Progenitor cell of endocrine pancreas (in vitro differentiated cells): ENCODE results near the gene MFN2. TPM values are rescaled to one million over a fixed set of nuclear protein-coding genes. Genes with fewer than 3 reads are reported as not detected.
"Not testable (repeated sequence)": the region's sequence is repeated elsewhere in the genome, so short reads cannot be mapped to it uniquely, and the experiment has no call there.

Source experiments
- DNase-seq: peaks from one replicate; pipeline ENCODE4 v3.0.0; 2021; ENCODE audit warnings: low spot score; ENCODE audit not compliant: unreplicated experiment
- H3K27ac Mint-ChIP-seq: 2 replicates; pipeline ENCODE4 v1.8.0; 2021; ENCODE audit warnings: mild to moderate bottlenecking, moderate library complexity, mixed read lengths
- H3K27me3 Mint-ChIP-seq: 2 replicates; pipeline ENCODE4 v1.8.0; 2021; ENCODE audit warnings: mixed read lengths
- H3K36me3 Mint-ChIP-seq: 2 replicates; pipeline ENCODE4 v1.8.0; 2022; ENCODE audit warnings: mixed read lengths; ENCODE audit not compliant: insufficient read depth
- H3K4me1 Mint-ChIP-seq: 2 replicates; pipeline ENCODE4 v1.8.0; 2021; ENCODE audit warnings: low read depth, mixed read lengths
- H3K4me3 Mint-ChIP-seq: 2 replicates; pipeline ENCODE4 v1.8.0; 2021; ENCODE audit warnings: low read depth, mild to moderate bottlenecking, moderate library complexity, mixed read lengths
- H3K9me3 Mint-ChIP-seq: 2 replicates; pipeline ENCODE4 v1.8.0; 2021; ENCODE audit warnings: low read depth, mixed read lengths
- total RNA-seq: library from RNA; stranded (reverse); gene quantifications from 2 replicates; pipeline ENCODE4 v1.2.1, GENCODE V29; 2021
- TF ChIP-seq, protein P1 (sequence below): fragments of 200-600 bp; sonication (generic); IDR thresholded peaks from one replicate; pipeline ENCODE4 v1.5.0; 2021; ENCODE audit warnings: antibody characterized with exemption, mild to moderate bottlenecking; ENCODE audit not compliant: unreplicated experiment

Gene MFN2
- total RNA-seq, 1 donor from 2014 or later, result 55.8 TPM

DNA sequence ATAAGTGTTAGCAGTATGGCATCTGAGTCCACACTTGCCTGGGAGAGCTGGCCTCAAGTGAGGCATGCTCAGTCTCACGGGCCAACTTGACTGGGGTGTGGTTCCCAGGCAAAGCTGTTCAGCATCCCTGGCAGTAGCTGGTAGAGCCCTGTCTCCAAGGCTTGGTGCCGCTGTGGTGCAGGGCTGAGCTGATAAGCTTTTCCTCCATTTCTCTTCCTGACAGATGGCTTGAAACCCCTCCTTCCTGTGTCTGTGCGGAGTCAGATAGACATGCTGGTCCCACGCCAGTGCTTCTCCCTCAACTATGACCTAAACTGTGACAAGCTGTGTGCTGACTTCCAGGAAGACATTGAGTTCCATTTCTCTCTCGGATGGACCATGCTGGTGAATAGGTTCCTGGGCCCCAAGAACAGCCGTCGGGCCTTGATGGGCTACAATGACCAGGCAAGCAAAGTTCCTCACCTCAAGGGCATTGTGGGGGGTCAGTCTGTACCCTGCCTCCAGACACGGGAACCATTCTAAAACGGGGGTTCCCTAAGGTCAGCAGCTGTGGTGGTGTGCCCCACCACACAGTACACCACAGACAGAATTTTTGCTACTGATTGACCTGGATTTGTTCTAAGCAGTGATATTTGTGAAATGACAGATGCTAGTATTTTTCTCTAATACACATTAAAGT, 25.4 kb downstream of the MFN2 start:
- TF ChIP-seq, protein P1, sequence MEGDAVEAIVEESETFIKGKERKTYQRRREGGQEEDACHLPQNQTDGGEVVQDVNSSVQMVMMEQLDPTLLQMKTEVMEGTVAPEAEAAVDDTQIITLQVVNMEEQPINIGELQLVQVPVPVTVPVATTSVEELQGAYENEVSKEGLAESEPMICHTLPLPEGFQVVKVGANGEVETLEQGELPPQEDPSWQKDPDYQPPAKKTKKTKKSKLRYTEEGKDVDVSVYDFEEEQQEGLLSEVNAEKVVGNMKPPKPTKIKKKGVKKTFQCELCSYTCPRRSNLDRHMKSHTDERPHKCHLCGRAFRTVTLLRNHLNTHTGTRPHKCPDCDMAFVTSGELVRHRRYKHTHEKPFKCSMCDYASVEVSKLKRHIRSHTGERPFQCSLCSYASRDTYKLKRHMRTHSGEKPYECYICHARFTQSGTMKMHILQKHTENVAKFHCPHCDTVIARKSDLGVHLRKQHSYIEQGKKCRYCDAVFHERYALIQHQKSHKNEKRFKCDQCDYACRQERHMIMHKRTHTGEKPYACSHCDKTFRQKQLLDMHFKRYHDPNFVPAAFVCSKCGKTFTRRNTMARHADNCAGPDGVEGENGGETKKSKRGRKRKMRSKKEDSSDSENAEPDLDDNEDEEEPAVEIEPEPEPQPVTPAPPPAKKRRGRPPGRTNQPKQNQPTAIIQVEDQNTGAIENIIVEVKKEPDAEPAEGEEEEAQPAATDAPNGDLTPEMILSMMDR, result no peak
- Mint-ChIP-seq H3K9me3 (peaks cover 4% of the 10 kb centered on the region), H3K36me3 (peaks cover 39% of the 10 kb centered on the region), H3K27ac (no peak overlapping the region), H3K4me3 (no peak overlapping the region), H3K27me3 (no peaks in the 10 kb centered on the region), H3K4me1 (no peaks in the 10 kb centered on the region)
- DNase-seq, result no peak

DNA sequence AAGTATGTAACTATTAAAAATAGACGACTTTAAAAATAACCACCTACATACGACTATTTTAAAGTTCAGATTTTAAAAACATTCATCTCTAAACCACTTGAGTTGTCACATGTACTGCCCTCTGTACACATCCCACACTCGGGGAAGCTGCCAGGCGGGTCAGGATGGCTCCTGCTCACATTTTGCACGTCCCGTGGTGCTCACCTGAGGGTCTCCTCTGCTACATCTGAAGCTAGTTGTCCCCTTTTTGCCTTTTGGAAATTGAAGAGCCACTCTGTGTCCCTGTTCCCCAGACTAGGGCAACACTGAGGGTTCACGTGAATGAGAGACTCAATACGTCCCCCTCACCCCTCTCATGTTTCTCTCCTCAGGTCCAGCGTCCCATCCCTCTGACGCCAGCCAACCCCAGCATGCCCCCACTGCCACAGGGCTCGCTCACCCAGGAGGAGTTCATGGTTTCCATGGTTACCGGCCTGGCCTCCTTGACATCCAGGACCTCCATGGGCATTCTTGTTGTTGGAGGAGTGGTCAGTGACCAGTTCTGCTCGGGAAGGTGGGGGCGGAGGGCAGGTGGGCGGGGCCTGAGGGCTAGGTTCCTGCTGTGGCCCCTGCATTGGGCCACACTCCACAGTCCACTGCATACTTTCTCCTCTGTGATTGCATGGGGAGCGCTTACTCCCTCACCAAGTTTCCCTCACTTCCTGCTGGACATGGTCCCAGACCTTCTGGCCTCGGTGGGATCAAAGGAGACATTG, 26.1 kb downstream of the MFN2 start:
- Mint-ChIP-seq H3K9me3 (peaks cover 4% of the 10 kb centered on the region), H3K36me3 (peaks cover 39% of the 10 kb centered on the region), H3K27ac (no peak overlapping the region), H3K4me3 (no peak overlapping the region), H3K4me1 (no peaks in the 10 kb centered on the region), H3K27me3 (no peaks in the 10 kb centered on the region)
- DNase-seq, result no peak
- TF ChIP-seq, protein P1, result no peak

DNA sequence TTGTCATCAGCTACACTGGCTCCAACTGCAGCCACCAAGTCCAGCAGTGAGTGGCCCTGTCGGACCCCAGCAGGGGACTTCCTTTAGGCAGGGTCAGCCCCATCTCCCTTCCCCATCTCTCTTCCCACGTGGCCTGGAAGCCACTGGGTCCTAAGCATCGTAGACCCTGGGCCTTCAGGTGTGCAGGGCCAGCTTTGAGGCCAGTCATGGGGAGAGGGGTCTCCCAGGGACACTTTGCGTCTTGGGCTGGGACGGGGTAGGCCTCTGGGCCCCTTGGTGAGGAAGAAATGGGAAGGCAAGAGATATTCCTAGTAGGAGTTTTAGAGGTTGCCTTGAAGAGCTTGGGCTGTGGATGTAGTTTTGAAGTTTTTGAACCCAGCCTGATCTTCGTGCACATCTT, 27.0 kb downstream of the MFN2 start:
- Mint-ChIP-seq H3K27ac (no peak overlapping the region), H3K4me3 (no peak overlapping the region), H3K27me3 (no peaks in the 10 kb centered on the region), H3K4me1 (no peaks in the 10 kb centered on the region), H3K9me3 (peaks cover 4% of the 10 kb centered on the region), H3K36me3 (peaks cover 38% of the 10 kb centered on the region)
- TF ChIP-seq, protein P1, result no peak
- DNase-seq, result no peak

DNA sequence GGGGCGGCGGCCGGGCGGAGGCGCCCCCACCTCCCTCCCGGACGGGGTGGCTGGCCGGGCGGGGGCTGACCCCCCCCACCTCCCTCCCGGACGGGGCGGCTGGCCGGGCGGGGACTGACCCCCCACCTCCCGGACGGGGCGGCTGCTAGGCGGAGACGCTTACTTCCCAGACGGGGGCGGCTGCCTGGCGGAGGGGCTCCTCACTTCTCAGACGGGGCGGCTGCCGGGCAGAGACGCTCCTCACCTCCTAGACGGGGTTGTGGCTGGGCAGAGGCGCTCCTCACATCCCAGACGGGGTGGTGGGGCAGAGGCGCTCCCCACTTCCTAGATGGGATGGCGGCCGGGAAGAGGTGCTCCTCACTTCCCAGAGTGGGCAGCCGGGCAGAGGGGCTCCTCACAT, 28.1 kb downstream of the MFN2 start:
- not testable (repeated sequence) for H3K27me3 Mint-ChIP-seq, H3K9me3 Mint-ChIP-seq, DNase-seq, H3K27ac Mint-ChIP-seq, H3K4me1 Mint-ChIP-seq, H3K4me3 Mint-ChIP-seq
- H3K36me3 Mint-ChIP-seq, result peaks cover 31% of the 10 kb centered on the region

DNA sequence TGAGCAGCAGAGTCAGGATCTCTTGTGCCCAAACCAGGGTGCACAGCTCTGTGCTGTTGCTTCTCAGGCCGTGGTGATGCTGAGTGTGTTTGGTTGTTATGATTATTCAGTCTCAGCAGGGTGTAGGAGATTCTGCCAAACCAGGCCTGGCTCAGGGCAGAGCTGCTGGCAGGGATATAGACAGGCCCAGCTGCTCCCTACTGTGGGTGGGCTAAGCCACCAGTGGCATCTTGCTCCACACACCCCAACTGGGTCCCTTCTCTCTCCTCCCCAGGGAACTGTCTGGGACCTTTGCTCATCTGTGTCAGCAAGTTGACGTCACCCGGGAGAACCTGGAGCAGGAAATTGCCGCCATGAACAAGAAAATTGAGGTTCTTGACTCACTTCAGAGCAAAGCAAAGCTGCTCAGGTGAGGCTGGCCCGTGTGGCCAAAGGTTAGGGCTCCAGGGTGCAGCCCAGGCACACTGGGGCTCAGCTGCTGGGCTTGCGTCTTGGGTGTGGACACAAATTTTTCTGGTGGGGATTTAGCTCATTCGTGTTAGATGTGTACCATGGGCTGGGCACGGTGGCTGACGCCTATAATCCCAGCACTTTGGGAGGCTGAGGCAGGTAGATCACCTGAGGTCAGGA, 29.2 kb downstream of the MFN2 start:
- DNase-seq, result no peak
- Mint-ChIP-seq H3K4me3 (no peak overlapping the region), H3K27ac (no peak overlapping the region), H3K9me3 (peaks cover 4% of the 10 kb centered on the region), H3K27me3 (no peaks in the 10 kb centered on the region), H3K4me1 (no peaks in the 10 kb centered on the region), H3K36me3 (peaks cover 28% of the 10 kb centered on the region)
- TF ChIP-seq, protein P1, result no peak
